A673 (cell line): ENCODE measurements around the gene CRYBG2. TPM values are rescaled to one million over a fixed set of nuclear protein-coding genes. Genes with fewer than 3 reads are reported as not detected.
A peak's percentile ranks its signal among the peaks of the same experiment; 100 is the strongest.

Experiments used
- BruUV-seq: library from RNA; stranded (reverse); fragments of 400-500 nt; replicated peaks from 2 replicates; lab custom pipeline; 2021; lab: Mats Ljungman, UMichigan
- CTCF ChIA-PET: fragments of 300-600 bp; sonication (Branson Sonifier 250); formaldehyde crosslinking; loops from one replicate; lab custom pipeline; 2022; ENCODE audit warnings: antibody characterized with exemption; lab: Charles Lee
- POLR2A ChIA-PET: fragments of 300-600 bp; sonication (Branson Sonifier 250); formaldehyde crosslinking; loops from one replicate; lab custom pipeline; 2022; ENCODE audit warnings: antibody characterized with exemption; ENCODE audit not compliant: low non-redundant PET; lab: Charles Lee
- DNase-seq: peaks from one replicate; pipeline ENCODE4 v3.0.0-alpha.2; 2015; ENCODE audit warnings: low spot score
- H3K27ac ChIP-seq: fragments of 200-600 bp; sonication (generic); 2 replicates; pipeline ENCODE4 v1.5.1; 2016; ENCODE audit warnings: mixed run types, low read depth, mild to moderate bottlenecking, mixed read lengths, antibody characterized with exemption, low read length; ENCODE audit not compliant: poor library complexity, severe bottlenecking
- H3K27me3 ChIP-seq: fragments of 200-600 bp; sonication (generic); replicated peaks from 2 replicates; pipeline ENCODE4 v1.6.1; 2017; ENCODE audit warnings: mixed run types, low read depth, mild to moderate bottlenecking, mixed read lengths, antibody characterized with exemption, low read length; ENCODE audit not compliant: insufficient read depth, poor library complexity
- H3K36me3 ChIP-seq: fragments of 200-600 bp; sonication (generic); 2 replicates; pipeline ENCODE4 v1.6.1; 2016; ENCODE audit warnings: mixed run types, mild to moderate bottlenecking, mixed read lengths, antibody characterized with exemption, low read length; ENCODE audit not compliant: insufficient read depth, poor library complexity, severe bottlenecking
- H3K4me1 ChIP-seq: fragments of 200-600 bp; sonication (generic); 2 replicates; pipeline ENCODE4 v1.6.1; 2017; ENCODE audit warnings: mixed run types, mild to moderate bottlenecking, mixed read lengths, antibody characterized with exemption, low read length; ENCODE audit not compliant: insufficient read depth, poor library complexity, severe bottlenecking
- H3K4me3 ChIP-seq: fragments of 200-600 bp; sonication (generic); 2 replicates; pipeline ENCODE4 v1.5.1; 2016; ENCODE audit warnings: low read depth, mixed run types, mild to moderate bottlenecking, mixed read lengths, low read length; ENCODE audit not compliant: poor library complexity, severe bottlenecking
- H3K9me3 ChIP-seq: fragments of 200-600 bp; sonication (generic); 2 replicates; pipeline ENCODE4 v1.6.1; 2016; ENCODE audit warnings: mixed run types, low read depth, mild to moderate bottlenecking, mixed read lengths, antibody characterized with exemption, low read length; ENCODE audit not compliant: poor library complexity, severe bottlenecking
- CTCF ChIP-seq: fragments of 300-800, 200-600 bp; sonication (generic); conservative IDR thresholded peaks from 2 replicates; pipeline ENCODE4 v1.5.1; 2017; ENCODE audit warnings: low read depth, mild to moderate bottlenecking, antibody characterized with exemption, low read length, moderate library complexity, mixed read lengths
- EZH2 ChIP-seq: fragments of 200-600 bp; sonication (generic); IDR thresholded peaks from 2 replicates; pipeline ENCODE4 v1.6.1; 2017; ENCODE audit warnings: borderline replicate concordance, low read depth, mild to moderate bottlenecking, mixed read lengths, antibody characterized with exemption, low read length; ENCODE audit not compliant: poor library complexity, severe bottlenecking
- intact Hi-C: fragments of 100-400 bp; cut with micrococcal nuclease; formaldehyde crosslinking; loops from one replicate; pipeline ENCODE4 v1.10.0; 2022; ENCODE audit not compliant: unreplicated experiment
- total RNA-seq: library from RNA; stranded (reverse); gene quantifications from 2 replicates; pipeline ENCODE4 v1.2.3, GENCODE V29; 2021

CRYBG2 gene
- total RNA-seq, 1 experiment from 2014 or later = not detected

- TF ChIP-seq EZH2 = no peak
- no peak for TF ChIP-seq CTCF
- H3K4me3 ChIP-seq = no peak overlapping the region
- H3K36me3 ChIP-seq = no peaks in the 10 kb centered on the region
- no TSS peak for BruUV-seq
- H3K9me3 ChIP-seq = no peaks in the 10 kb centered on the region
- H3K27ac ChIP-seq = no peak overlapping the region
- ChIA-PET POLR2A (no interaction called here), CTCF (no interaction called here)
- no peak for DNase-seq
- intact Hi-C loops = no loop called here
- peaks cover 19% of the 10 kb centered on the region for H3K27me3 ChIP-seq
- H3K4me1 ChIP-seq = no peaks in the 10 kb centered on the region
Measured at GRCh38 chr1:26399034-26399433, 45.1 kb upstream of the CRYBG2 start.

GRCh38 chr1:26395754-26396153 is 41.8 kb upstream of the CRYBG2 start:
- Histone ChIP-seq H3K27ac (no peak overlapping the region), H3K36me3 (no peaks in the 10 kb centered on the region), H3K4me3 (no peak overlapping the region), H3K27me3 (no peaks in the 10 kb centered on the region), H3K4me1 (no peaks in the 10 kb centered on the region), H3K9me3 (no peaks in the 10 kb centered on the region)
- no peak for DNase-seq
- no TSS peak for BruUV-seq
- TF ChIP-seq CTCF (no peak), EZH2 (no peak)
- ChIA-PET CTCF (interaction anchor here (0.5 kb wide), 1 partner anchor 253 kb away, joined by 6 read pairs; no protein-coding TSS in a partner anchor), POLR2A (no interaction called here)
- intact Hi-C loops = no loop called here

- Histone ChIP-seq H3K4me3 (no peak overlapping the region), H3K4me1 (no peaks in the 10 kb centered on the region), H3K27ac (no peak overlapping the region), H3K27me3 (no peaks in the 10 kb centered on the region), H3K9me3 (no peaks in the 10 kb centered on the region), H3K36me3 (no peaks in the 10 kb centered on the region)
- ChIA-PET CTCF (no interaction called here), POLR2A (interaction anchor here (0.7 kb wide), 1 partner anchor 112 kb away, joined by 9 read pairs; the partner anchor contains the start of gene SH3BGRL3)
- DNase-seq = no peak
- BruUV-seq = no TSS peak
- intact Hi-C loops = no loop called here
- TF ChIP-seq CTCF = peak; percentile 23; the same call in 1 of the 2 replicates
- TF ChIP-seq EZH2 = no peak
Measured at GRCh38 chr1:26391450-26391849, 37.5 kb upstream of the CRYBG2 start.
